WI38 (cell line): ENCODE data around the gene HSCB.
"Not testable (repeated sequence)": the region's sequence is repeated elsewhere in the genome, so short reads cannot be mapped to it uniquely, and the experiment has no call there.

ENCODE experiments used
- H3K4me3 ChIP-seq: 2 replicates; pipeline ENCODE4 v1.5.1; 2011; ENCODE audit warnings: low read depth, mild to moderate bottlenecking, control low read depth, low read length
- TF ChIP-seq, protein P1 (sequence below): IDR thresholded peaks from 2 replicates; pipeline ENCODE4 v1.5.1; 2012; ENCODE audit warnings: low read depth, mild to moderate bottlenecking, control low read depth, low read length

HSCB gene

DNA sequence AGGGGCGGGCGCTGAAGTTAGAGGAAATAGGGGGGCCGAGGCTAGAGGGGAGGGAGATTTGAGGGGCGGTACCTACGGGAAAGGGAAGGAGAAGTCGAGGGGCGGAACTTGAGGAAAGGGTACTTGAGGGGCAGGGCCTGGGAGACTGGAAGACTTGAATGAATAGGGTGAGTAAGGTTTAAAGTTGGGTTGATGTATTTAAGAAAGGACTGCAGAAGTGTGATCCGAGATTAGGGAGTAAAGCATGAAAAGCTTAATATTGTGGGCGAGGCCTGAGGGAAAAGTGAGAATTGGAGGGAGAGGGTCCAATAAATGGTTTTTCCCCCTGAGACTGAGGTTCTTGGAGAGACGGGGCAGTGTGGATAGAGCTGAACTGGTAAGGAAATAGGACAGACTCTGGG, 723 bp downstream of the HSCB start:
- TF ChIP-seq, protein P1, sequence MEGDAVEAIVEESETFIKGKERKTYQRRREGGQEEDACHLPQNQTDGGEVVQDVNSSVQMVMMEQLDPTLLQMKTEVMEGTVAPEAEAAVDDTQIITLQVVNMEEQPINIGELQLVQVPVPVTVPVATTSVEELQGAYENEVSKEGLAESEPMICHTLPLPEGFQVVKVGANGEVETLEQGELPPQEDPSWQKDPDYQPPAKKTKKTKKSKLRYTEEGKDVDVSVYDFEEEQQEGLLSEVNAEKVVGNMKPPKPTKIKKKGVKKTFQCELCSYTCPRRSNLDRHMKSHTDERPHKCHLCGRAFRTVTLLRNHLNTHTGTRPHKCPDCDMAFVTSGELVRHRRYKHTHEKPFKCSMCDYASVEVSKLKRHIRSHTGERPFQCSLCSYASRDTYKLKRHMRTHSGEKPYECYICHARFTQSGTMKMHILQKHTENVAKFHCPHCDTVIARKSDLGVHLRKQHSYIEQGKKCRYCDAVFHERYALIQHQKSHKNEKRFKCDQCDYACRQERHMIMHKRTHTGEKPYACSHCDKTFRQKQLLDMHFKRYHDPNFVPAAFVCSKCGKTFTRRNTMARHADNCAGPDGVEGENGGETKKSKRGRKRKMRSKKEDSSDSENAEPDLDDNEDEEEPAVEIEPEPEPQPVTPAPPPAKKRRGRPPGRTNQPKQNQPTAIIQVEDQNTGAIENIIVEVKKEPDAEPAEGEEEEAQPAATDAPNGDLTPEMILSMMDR, result no peak
- peak overlapping the region; percentile 91 for H3K4me3 ChIP-seq

DNA sequence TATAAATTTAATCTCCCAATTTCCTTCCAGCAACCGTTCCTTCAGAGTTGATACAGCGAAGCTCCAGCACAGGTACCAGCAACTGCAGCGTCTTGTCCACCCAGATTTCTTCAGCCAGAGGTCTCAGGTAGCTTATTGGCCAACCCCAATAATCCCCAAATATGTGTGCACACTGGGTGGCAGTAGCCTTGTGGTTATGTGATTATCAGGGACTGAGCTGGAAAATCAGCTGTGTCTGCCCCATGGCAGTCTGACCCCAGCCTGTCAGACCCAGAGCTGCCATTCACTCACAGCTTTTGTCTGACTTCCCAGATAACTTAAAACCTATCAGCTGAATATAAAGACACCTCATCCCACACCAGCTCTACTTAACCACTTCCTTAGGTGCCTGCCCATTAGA, 2.0 kb downstream of the HSCB start:
- H3K4me3 ChIP-seq, result no peak overlapping the region
- TF ChIP-seq, protein P1, result no peak

DNA sequence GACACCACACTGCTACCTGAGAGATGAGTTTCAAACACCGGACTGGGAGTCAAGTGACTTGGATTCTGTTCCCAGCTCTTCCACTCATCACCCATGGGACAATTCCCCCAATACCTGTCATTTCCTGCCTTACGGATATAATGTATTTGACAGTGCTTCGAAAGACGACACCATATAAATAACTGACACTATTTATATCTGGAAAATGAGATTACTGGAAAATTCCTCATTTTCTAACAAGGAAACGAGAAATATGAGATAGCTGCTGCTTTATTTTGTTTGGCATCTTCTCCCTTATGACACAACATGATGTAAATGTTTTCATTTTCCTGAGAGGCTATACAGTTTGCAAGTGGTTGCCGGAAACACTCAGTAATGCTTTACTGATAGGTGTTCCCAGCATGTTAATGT, 8.6 kb downstream of the HSCB start:
- H3K4me3 ChIP-seq, result no peak overlapping the region

DNA sequence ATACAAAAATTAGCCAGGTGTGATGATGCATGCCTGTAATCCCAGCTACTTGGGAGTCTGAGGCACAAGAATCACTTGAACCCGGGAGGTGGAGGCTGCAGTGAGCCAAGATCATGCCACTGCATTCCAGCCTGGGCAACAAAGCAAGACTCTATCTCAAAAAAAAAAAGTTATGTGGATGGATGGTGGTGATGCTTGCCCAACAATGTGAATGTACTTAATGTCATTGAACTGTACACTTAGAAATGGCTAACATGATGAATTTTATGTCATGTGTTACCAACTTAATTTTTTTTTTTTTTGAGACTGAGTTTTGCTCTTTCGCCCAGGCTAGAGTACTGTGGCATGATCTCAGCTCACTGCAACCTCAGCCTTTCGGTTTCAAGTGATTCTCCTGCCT, 12.7 kb downstream of the HSCB start:
- H3K4me3 ChIP-seq, result not testable (repeated sequence)

More for the DNA sequence above, 8.6 kb downstream of the HSCB start:
- TF ChIP-seq, protein P1, result no peak

DNA sequence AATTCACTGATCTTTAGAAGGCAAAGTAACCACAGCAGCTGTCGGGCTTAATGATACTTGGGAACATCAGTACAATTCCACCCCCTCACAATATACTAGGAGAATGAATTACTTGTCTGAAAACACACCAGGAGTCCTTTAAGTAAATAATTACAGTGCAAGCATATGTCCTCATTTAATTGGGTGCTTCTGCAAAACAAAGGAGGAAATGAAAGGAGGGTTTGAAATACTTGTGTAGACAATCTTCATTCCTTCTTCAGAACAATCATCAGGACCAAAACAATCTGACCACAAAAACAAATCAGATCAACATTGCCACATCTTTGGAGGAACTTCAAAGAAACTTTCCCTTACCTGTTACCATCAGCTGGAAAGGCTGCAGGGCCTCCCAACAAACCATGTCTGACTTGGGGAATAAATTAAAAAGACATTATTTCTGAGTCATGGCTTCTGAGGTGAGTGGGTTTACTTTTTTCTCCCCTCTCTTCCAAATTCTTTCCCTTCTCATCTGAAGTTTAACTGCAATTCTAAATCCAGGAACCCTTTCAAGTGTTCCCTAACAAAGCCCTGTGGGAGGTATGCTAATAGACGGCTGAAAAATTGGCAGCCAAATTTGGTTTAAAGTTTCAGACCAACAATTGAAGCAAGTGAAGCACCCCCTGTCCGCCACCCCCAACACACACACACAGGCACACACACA, 18.2 kb downstream of the HSCB start:
- TF ChIP-seq, protein P1, result no peak
- H3K4me3 ChIP-seq, result no peak overlapping the region

DNA sequence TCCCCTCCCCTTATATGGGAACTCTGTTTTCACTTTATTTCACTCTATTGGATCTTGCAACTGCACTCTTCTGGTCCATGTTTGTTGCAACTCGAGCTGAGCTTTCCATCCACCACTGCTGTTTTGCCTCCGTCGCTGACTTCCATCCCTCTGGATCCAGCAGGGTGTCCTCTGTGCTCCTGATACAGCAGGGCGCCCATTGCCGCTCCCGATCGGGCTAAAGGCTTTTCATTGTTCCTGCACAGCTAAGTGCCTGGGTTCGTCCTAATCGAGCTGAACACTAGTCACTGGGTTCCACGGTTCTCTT, 19.6 kb downstream of the HSCB start:
- TF ChIP-seq, protein P1, result no peak
- H3K4me3 ChIP-seq, result no peak overlapping the region

DNA sequence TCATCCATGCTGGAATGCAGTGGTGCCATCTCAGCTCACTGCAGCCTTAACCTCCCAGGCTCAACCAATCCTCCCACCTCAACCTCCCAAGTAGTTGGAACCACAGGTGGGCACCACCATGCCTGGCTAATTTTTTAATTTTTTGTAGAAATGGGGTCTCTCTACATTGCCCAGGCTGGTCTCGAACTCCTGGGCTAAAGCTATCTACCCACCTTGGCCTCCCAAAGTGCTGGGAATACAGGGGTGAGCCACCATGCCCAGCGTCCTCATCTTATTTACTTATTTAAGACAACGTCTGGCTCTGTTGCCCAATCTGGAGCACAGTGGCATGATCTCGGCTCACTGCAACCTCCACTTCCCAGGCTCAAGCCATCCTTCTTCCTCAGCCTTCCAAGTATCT, 20.2 kb downstream of the HSCB start:
- H3K4me3 ChIP-seq, result not testable (repeated sequence)

DNA sequence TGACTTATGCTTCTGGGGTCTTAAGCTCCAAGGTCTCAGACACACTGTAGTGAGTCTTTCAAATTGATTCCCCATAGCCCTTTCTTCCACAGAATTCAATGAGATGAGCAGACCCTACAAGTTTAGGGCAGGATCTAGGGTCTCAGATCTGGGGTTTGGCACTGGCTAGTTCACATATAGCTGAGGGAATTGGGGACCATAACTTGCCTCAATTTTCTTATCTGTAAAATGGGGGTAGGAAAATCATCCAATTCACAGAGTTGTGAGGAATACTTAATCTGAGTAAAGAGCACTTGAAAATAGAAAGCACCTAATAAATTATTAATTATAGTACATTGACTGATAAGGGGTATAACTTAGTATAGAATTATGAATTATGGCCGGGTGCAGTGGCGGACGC, 24.8 kb downstream of the HSCB start:
- TF ChIP-seq, protein P1, result no peak
- H3K4me3 ChIP-seq, result no peak overlapping the region
